HG03045 (cell line): ENCODE results near the gene ST14.
"Not testable (repeated sequence)": the region's sequence is repeated elsewhere in the genome, so short reads cannot be mapped to it uniquely, and the experiment has no call there.

Experiments used
- ATAC-seq: cut with Tn5 transposase; IDR thresholded peaks from one replicate; pipeline ENCODE4 v1.9.1; 2021; ENCODE audit warnings: mild to moderate bottlenecking, moderate library complexity; ENCODE audit not compliant: unreplicated experiment

Gene ST14

DNA sequence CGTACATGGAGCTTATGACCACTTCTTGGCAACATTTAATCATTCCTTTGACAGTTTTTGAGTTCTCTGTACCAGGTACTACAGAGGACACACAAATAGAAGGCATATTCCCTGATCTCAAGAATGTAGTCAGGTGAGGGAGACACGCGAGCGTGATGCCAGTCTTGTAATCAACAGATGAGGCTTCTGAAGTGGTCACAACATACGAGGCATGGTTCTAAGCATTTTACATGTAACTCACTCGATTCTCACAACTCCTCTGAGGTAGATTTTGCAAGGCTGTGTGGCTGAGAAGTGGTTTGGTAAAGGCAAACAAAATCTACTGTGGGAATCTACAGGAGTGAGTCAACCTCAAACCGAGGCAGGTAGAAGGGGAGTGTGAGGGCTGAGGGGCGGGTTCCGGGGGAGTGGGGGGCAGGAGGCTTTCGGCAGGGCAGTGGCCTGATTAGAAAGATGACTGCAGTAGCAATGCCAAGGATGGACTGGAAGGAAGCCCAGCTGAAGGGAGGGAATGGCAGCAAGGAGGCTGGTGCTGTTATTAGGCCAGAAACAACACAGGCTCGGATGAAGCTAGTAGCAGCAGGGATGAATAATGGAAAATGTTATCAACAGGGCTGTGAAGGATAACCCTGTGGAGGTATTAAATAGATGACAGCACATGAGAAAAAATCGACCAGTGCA, 63.8 kb downstream of the ST14 start:
- ATAC-seq = no peak

DNA sequence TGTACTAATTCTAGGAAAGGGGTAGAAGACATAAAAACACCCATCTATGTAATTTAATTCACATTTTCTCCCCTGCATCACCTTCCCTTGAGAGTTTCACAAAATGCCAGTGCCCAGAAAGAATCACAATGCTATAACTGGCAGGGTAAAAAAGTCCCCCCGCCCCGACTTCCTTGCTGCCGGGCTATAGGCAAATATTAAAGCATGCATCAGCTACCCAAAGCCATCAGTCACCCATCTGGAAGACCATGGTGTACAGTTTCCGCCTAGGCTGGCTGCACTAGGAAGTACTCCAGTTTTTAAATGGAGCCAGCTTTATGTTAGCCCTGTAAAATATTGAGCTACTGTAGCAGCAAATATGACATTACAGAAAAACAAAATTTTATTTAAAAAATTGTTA, 67.8 kb downstream of the ST14 start:
- ATAC-seq = no peak

DNA sequence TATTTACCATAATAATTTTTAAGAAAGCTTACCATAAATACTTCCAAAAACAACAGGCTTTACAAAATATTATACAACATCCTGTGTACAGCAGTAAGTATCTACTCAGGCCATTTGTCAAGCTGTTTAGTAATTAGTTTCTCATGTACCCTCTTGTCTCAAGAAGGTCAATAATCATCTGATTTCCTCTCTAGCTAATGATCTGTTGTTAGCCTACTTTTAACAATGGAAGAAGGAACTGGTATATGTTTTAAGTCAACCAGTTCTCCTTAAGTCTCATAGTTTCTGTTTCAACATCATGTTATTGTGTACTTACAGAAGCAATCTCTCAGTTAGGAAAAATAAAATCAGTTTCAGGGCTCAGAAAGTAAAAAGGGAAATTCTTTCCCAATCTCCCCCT, 73.9 kb downstream of the ST14 start:
- ATAC-seq = not testable (repeated sequence)

DNA sequence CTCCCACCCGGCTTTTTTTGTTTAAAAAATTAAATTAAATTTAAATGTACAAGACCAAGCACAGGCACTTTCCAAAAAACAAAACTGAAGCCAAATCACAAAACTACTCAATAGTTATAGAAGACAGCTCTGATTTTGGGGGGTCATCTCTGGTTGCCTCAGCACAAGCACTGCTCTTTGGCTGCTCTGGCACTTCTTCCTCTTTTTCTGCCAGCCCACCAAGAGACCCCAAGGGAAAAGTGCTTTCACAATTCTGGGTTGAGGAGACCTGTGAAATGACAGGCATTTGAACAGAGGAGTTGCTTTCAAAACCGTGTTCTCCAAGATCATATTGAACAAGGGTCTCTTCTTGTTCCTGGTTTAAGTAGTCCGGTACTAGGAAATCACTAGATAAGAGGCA, 74.3 kb downstream of the ST14 start:
- ATAC-seq = not testable (repeated sequence)

DNA sequence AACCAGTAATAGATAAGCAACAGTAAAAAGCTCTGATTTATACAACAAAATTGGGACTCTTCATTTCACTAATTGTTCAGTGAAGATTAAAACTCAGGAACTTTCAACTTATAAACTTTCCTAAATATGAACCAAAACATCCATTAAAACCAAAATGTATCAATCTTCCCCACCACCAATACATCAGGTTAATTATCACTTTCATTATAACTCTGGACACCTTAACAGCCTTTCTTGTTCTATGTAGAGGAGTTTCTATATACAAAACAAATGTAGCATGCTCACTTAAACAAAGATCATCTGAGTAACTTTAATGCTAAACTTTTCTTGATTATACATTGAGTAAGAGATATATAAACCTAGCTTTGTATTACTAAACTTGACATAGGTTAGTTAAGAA, 74.7 kb downstream of the ST14 start:
- ATAC-seq = no peak

DNA sequence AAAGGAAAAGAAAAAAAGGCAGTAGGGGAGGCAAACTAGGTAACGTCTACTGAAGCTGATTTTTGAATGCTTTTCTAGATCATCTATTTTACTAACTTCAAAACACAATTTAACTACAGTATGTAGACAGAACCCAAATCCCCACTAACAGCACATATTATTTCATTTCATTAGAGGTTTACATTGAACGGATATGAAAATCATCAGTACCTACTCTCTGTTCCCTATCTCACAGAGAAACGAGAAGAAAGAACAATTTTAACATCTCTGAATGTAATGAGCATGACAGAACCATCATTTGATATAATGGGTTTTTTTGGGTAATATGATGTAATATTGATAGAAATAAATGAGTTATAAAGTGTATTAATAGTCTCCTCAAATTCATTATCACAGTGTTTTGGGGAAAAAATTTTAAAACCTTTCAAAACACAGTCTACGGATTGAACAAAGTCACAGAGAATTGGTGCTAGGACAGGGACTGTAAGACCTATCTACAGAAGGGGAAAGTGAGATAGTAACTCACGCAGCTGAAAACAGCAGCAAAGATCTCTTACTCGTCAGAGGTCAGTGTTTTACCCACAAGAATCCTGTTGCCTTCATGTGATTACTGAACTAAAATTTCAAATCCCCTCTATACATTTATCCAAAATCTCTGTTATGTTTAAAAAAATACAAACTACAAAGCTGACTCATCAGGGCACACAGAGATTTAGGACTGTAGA, 77.9 kb downstream of the ST14 start:
- no peak for ATAC-seq

DNA sequence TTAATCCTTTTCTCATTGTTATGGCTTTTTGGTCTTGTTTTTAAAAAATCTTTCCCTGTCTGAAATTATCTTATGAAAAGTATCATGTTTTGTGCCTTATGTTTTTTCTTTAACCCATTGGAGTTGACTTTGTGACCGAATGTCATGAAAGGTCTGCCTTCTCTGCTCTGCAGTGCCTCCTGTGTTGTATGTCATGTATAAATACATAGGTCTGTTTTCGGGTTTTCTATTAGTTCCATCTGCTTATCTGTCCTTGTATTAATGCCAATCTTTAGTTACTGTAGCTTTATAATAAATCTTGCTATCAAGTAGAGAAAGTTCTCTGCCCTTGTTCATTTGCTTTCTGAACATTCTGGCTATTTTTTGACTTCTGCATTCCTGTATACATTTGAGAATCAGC, 82.1 kb downstream of the ST14 start:
- no peak for ATAC-seq

DNA sequence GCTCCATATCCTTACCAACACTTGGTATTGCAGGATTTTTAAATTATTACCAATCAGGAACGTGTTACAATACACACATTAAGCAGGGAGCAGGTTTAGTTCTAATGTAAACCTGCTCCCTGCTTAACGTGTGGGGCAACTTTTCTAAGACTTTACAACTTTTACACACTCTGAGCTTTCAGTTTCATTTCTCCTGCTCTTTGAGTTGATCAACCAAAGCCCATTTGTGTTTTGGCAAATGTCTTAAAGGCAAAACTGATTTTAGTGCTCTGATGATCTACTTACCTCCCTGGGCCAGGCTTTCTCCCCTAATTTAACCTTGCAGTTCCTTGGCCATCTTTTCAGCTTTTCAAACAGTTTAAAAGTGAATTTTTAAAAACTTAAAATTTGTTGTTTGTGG, 84.2 kb downstream of the ST14 start:
- ATAC-seq = peak; percentile 74

DNA sequence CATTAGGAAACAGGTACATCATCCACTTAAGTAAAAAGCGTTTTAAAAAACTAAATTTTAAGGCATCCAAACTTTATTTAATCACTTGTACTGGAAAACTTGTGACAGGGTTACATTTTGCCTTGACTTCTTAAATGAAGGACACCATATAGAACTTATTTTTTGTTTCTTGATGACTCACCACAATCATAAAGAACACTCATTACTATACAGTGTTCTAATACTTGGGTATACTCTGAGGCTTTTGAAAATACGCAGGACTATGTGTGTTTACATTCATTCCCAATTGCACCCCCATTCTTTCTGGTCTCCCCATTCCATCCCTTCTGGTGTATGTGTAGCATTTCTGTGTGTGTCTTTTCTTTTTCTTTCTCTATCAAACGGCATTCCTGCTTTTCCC, 85.3 kb downstream of the ST14 start:
- ATAC-seq = no peak

DNA sequence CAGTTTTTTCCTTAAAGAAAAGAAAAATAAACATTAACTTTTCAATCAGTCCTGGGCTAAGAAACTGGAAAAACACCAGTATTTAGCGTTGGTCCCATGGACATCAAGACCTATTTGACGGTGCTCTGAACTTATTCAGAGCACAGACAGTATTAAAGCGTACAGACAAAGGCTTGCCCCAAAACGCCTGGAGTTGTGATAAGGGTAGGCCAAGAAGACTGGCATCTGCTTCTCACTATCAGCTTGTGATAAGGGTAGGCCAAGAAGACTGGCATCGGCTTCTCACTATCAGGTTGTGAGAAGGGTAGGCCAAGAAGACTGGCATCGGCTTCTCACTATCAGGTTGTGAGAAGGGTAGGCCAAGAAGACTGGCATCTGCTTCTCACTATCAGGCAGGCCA, 85.8 kb downstream of the ST14 start:
- not testable (repeated sequence) for ATAC-seq

DNA sequence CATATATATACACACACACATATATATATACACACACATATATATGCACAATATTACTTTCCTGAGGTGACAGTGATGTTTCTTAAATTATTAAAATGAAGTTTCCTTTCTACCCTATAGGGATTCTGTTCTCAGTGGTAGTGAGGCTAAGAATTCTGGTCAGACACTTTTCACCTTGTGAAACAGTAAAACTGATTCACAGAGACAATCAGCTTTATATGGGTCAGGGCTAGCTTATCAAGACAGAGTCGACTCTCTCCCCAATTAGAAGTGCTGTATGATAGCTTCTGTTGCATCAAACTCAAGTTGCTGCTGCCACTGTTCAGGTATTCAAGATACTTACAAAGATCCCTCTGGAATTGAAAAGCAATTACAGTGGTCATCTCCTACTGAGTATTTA, 86.7 kb downstream of the ST14 start:
- ATAC-seq = no peak

DNA sequence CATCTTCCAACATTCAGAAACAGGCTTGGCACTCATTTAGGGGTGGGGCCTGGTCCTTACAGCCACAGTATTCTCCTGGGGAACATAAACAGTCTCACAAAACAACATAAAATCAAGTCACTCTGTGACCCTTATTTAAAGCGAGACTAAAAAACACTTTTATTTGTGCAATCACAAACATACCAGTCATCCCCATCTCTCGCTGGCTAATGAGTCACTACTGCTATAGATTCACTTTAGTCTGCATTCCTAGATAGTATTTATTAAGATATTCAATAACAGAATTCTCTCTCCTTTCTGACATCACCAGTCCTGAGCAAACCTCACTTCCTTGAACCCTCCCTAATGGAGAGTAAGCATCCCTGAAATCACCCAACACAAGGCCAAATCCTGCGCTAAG, 87.2 kb downstream of the ST14 start:
- no peak for ATAC-seq

DNA sequence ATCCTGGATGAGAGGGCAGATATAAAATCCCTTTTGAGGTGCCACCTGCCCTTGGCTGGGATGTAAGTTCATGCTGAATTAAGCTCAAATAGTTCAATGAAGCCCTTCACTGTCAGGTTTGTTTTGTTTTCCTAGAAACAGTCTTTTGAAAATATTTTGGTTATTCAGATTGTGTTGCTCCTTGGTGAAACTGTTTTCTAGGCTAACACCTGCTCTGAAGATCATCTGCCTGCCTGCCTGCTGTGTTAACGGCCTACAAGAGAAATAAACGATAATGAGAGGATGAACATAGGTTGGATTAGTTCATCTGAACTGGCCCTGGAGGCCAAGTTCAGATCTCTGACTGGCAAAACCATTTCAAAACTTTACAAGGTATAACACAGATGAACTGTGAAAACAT, 87.7 kb downstream of the ST14 start:
- ATAC-seq = no peak

DNA sequence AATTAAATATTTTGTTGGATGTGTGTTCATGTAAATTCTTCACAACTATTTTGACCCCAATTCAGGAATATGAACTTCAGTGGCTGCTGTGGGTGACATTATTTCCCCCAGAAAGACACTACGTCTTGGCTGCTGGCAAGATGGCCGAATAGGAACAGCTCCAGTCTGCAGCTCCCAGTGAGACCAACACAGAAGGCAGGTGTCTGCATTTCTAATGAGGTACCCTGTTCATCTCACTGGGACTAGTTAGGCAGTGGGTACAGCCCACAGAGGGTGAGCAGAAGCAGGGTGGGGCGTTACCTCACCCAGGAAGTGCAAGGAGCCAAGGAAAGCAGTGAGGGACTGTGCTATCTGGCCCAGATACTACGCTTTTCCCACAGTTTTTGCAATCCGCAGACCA, 89.8 kb downstream of the ST14 start:
- ATAC-seq = no peak

DNA sequence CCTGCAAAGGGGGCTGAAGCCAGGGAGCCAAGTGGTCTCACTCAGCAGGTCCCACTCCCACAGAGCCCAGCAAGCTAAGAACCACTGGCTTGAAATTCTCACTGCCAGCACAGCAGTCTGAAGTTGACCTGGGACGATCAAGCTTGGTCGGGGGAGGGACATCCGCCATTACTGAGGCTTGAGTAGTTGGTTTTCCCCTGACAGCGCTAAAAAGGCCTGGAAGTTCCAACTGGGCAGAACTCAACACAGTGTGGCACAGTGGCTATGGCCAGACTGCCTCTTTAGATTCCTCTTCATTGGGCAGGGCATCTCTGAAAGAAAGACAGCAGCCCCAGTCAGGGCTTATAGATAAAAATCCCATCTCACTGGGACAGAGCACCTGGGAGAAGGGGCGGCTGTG, 90.3 kb downstream of the ST14 start:
- not testable (repeated sequence) for ATAC-seq

DNA sequence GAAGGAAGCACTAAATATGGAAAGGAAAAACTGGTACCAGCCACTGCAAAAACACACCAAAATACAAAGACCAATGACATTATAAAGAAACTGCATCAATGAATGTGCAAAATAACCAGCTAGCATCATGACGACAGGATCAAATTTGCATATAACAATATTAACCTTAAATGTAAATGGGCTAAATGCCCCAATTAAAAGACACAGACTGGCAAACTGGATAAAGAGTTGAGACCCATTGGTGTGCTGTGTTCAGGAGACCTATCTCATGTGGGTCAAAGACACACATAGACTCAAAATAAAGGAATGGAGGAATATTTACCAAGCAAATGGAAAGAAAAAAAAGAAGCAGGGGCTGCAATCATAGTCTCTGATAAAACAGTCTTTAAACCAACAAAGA, 92.2 kb downstream of the ST14 start:
- ATAC-seq = not testable (repeated sequence)
